Measurements from ENCODE around the gene SCNM1. TPM values are rescaled to one million over a fixed set of nuclear protein-coding genes. Genes with fewer than 3 reads are reported as not detected.

Gene SCNM1
- 90.9 and 110 TPM in 2 replicates for total RNA-seq (2014; rRNA removed; shearing (Covaris generic))
- 43.2 and 49.2 TPM in 2 replicates for polyA plus RNA-seq (2015; cell fraction: cytosol; rRNA removed)
- polyA plus RNA-seq (2015; cell fraction: nucleus; rRNA removed): 91.2 and 121 TPM in 2 replicates

GRCh38 chr1:151165738-151166504 lies at the start of gene SCNM1, which contains the start of gene LYSMD1:
SCNM1 (plus strand) TSS chr1:151166144; CDS start chr1:151166153, 9 bp downstream.
LYSMD1 (minus strand) TSS chr1:151165902; CDS start chr1:151165258, 644 bp downstream.
- in situ Hi-C loops (cut with HindIII; ENCODE audit: low pct_unique_long_range_greater_than_20kb, low sequenced_read_pairs): no loop called here

DNA sequence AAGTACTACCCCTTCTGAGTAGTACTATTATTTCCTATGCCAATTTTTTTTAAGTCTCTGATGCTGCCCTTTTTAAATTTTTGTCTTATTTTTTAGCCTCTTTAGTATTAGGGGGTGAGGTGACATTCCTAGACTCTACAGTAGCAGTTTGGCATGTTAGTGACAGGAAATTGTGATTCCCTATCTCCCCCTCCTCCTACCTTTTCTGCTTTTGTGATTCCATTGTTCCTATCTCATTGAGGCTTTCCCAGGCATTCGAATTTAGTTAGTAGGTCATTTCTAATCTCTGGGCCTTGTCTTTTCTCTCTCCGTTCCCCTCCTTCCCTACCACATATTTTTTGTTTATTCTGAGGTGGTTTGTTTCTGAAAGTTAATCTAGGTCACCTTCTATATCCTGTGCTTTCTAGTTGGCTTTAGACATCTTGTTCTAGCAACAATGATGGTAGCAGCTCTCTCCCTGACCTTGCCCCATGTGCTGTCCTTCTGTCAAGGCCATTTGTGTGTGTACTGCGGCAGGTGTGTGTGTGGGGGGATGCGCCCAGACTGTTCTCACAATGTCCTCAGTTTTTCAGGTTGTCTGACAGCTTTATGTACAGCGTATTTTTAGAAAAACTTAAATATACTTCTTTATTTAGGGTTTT lies 41.1 kb upstream of the SCNM1 start:
- in situ Hi-C loops (cut with HindIII; ENCODE audit: low pct_unique_long_range_greater_than_20kb, low sequenced_read_pairs): no loop called here
- DNase-seq (ENCODE audit: low read depth, low spot score): no peak

More at GRCh38 chr1:151165738-151166504, at the start of gene SCNM1, which contains the start of gene LYSMD1:
- peak; percentile 100 for DNase-seq (ENCODE audit: low read depth, low spot score)

DNA sequence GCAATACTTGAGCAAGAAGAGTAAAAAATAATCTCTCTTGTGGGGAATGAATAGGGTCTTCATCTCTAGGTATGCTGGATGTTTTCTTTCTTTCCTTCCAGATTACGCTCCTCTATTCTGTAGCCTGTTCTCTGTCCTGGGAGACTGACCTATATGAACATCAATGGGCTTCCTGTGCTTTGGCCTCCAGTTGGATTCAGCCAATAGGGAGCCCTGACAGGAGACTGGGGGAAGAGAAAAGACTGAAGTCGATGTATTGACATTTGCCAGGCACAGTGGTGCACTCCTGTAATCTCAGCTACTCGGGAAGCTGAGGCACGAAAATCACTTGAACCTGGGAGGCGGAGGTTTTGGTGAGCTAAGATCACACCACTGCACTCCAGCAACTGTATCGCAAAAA lies 37.1 kb upstream of the SCNM1 start:
- DNase-seq (ENCODE audit: low read depth, low spot score): peak; percentile 72
- in situ Hi-C loops (cut with HindIII; ENCODE audit: low pct_unique_long_range_greater_than_20kb, low sequenced_read_pairs): no loop called here

- in situ Hi-C loops (cut with HindIII; ENCODE audit: low pct_unique_long_range_greater_than_20kb, low sequenced_read_pairs): loop anchor here (5.0 kb wide), 1 partner anchor 34 kb away; no protein-coding TSS in a partner anchor
- DNase-seq (ENCODE audit: low read depth, low spot score): no peak
Measured at GRCh38 chr1:151130987-151131586, 34.9 kb upstream of the SCNM1 start.

- in situ Hi-C loops (cut with HindIII; ENCODE audit: low pct_unique_long_range_greater_than_20kb, low sequenced_read_pairs): loop anchor here (5.0 kb wide), 1 partner anchor 35 kb away; no protein-coding TSS in a partner anchor
- DNase-seq (ENCODE audit: low read depth, low spot score): no peak
Measured at GRCh38 chr1:151131701-151132334, 34.1 kb upstream of the SCNM1 start.

DNA sequence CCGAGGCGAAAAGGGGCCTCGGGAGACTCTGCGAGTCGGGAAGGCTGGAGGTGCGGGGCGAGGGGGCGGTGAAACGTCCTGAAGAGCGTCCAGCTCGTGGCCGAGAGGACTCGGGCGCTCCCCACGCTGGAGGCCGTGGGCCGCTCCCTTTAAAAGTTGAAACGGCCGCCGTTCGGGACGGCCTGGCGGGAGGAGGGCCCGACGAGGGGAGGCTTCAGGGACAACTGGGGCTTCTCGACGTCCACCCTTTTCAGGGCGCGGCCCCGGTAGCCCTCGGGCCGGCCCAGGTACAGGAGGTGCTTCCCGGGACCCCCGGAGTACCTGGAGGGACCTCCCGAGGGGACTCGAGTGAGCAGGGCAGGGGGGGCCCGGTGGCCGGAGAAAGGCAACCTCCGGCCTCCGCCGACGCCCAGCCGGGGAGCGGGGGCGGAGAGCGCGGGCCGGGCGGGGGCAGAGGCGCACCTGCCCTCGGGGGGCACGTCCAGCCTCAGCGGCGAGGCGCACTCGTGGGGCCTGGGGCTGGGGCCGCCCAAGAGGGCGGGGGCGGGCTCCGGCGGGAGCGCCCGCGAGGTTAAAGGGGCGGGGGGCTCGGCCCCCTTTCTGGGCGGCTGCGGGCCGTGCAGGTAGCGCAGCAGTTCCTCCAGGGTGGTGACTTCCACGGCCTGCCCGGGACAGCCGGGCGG lies 33.5 kb upstream of the SCNM1 start:
- no peak for DNase-seq (ENCODE audit: low read depth, low spot score)
- in situ Hi-C loops (cut with HindIII; ENCODE audit: low pct_unique_long_range_greater_than_20kb, low sequenced_read_pairs): loop anchor here (5.0 kb wide), 1 partner anchor 35 kb away; no protein-coding TSS in a partner anchor

- in situ Hi-C loops (cut with HindIII; ENCODE audit: low pct_unique_long_range_greater_than_20kb, low sequenced_read_pairs): loop anchor here (5.0 kb wide), 1 partner anchor 36 kb away; no protein-coding TSS in a partner anchor
- no peak for DNase-seq (ENCODE audit: low read depth, low spot score)
Measured at GRCh38 chr1:151133018-151133806, 32.7 kb upstream of the SCNM1 start.

DNA sequence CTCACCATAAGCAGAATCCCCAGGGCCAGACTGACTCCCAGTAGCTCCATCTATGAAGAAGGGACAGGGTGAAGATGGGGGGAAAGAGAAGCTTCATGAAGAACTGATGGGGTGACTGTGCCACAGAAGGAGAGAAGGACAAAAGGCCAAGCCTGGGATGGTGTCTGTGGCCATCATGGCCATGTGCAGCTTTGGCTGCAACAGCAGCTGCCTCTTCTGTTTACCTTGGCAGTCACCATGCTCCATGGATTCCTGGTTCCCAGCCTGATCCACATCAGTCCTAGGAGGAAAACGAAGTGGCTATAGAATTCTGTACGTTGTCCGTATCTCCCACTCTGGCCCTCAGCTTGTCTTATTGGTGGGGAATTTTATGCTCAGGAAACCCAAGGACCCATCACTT lies 31.5 kb upstream of the SCNM1 start:
- in situ Hi-C loops (cut with HindIII; ENCODE audit: low pct_unique_long_range_greater_than_20kb, low sequenced_read_pairs): loop anchor here (5.0 kb wide), 1 partner anchor 37 kb away; no protein-coding TSS in a partner anchor
- DNase-seq (ENCODE audit: low read depth, low spot score): no peak

DNA sequence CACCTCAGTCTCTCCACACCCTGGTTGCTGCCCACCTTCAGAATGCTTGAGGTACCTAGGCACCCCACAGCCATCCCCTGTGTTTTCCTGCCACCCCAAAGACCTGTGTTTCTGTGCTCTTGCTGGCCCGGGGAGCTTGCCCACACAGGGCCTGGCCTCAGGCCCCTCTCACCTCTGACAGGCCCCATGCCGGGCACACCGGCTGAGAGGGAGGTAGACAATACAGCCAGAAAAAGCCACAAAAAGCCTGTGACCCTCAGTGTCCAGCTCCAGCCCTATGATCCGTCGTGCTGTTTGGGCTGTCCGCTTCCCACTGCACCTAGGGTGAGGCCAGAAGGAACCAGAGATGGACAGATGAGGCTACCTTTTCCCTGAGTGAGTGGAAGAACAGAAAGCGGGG lies 31.0 kb upstream of the SCNM1 start:
- no peak for DNase-seq (ENCODE audit: low read depth, low spot score)
- in situ Hi-C loops (cut with HindIII; ENCODE audit: low pct_unique_long_range_greater_than_20kb, low sequenced_read_pairs): loop anchor here (5.0 kb wide), 1 partner anchor 38 kb away; no protein-coding TSS in a partner anchor

GRCh38 chr1:151135433-151136385 lies 30.2 kb upstream of the SCNM1 start:
- in situ Hi-C loops (cut with HindIII; ENCODE audit: low pct_unique_long_range_greater_than_20kb, low sequenced_read_pairs): no loop called here
- DNase-seq (ENCODE audit: low read depth, low spot score): no peak

- in situ Hi-C loops (cut with HindIII; ENCODE audit: low pct_unique_long_range_greater_than_20kb, low sequenced_read_pairs): no loop called here
- DNase-seq (ENCODE audit: low read depth, low spot score): no peak
Measured at GRCh38 chr1:151137789-151138188, 28.2 kb upstream of the SCNM1 start.

DNA sequence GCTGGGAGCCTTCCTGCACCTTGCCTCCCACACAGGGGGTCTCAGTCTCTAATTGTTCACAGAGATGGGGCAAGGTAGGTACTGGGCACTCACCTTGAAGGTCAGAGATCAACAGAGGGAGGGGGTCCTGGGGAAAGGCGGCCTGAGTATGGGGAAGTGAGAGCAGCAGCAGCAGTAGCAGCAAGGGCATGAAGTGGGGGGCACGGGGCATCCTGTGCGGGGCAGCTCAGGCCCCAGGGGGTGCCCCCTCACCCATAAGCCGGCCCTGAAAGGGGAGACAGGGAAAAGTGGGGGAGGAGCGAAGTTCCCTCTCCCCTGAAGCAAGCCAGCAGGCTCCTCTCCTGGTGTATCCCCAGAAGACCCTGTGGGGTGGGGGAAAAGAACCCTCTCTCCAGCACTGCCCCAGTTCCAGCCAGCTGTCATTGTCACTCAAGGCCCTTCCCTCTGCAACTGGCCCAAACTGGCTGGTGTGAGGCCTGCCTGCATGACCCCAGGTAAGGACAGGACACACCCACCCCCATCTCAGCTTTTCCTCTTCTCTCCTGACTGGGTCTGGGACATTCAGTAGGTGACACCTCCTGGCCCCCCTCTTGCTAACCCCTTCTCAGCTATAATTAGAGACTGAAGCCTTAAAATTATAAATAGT lies 23.4 kb upstream of the SCNM1 start:
- no peak for DNase-seq (ENCODE audit: low read depth, low spot score)
- in situ Hi-C loops (cut with HindIII; ENCODE audit: low pct_unique_long_range_greater_than_20kb, low sequenced_read_pairs): no loop called here

DNA sequence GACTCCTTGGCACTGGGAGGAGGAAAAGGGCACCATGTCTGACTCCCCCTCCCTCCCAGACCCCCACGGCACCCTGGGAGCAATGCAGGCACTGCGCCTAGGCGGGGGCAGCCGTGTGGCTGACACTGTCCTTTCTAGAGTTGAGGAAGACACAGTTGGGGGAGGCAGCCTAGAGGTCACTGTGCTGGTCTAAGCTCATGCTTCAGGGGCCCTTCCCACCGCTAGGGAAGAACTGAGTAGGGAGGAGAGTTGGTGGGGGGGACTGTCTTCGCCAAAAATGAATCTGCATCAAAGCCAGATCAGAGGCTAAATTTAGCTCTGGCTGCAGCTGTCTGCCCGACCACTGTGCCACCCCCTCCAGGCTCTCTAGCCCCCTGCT lies 22.9 kb upstream of the SCNM1 start:
- no peak for DNase-seq (ENCODE audit: low read depth, low spot score)
- in situ Hi-C loops (cut with HindIII; ENCODE audit: low pct_unique_long_range_greater_than_20kb, low sequenced_read_pairs): no loop called here

DNA sequence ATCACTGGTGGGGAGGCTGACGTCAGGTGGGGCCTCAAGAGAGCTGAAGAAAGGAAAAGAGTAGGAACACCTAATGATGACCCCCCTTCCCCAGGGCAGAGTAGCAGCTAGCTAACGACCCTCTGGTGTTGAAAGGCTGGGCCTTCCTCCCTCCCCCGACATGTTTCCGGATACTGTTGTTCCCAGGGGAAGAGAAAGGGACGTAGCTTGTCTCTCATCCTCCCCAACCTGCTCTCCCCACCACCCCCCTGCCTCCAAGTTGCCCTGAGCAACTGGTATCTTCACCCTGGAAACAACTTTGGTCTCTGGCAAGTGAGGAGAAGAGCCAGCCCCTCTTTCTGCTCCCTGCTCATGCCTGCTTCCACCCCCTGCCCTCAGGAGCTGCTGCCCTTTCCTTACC lies 22.0 kb upstream of the SCNM1 start:
- no peak for DNase-seq (ENCODE audit: low read depth, low spot score)

More for the DNA sequence above, 22.0 kb upstream of the SCNM1 start:
- in situ Hi-C loops (cut with HindIII; ENCODE audit: low pct_unique_long_range_greater_than_20kb, low sequenced_read_pairs): no loop called here

All from SK-MEL-5 (cell line).